B cell (primary cell): ENCODE data around the gene XRRA1.
"Not testable (repeated sequence)": the region's sequence is repeated elsewhere in the genome, so short reads cannot be mapped to it uniquely, and the experiment has no call there.

Experiments
- CTCF ChIP-seq: fragments of 200-600 bp; IDR thresholded peaks from one replicate; pipeline ENCODE4 v1.8.0; 2022; ENCODE audit warnings: antibody characterized with exemption, mild to moderate bottlenecking
- EZH2 ChIP-seq: IDR thresholded peaks from 2 replicates; pipeline ENCODE4 v1.6.1; 2012; ENCODE audit warnings: borderline replicate concordance, low read depth, mild to moderate bottlenecking, moderate library complexity, low read length; ENCODE audit not compliant: insufficient read depth, poor library complexity, severe bottlenecking

GRCh38 chr11:74893015-74893414 lies 55.9 kb downstream of the XRRA1 start:
- not testable (repeated sequence) for TF ChIP-seq CTCF, EZH2
